Activated CD4-positive, alpha-beta memory T cell treated with anti-CD3 and anti-CD28 coated beads, Interleukin-2, amount 10 ng/mL, durations not matched to agents 7 days and 5 days (primary cell): Measurements from ENCODE around the gene FAN1. TPM values are rescaled to one million over a fixed set of nuclear protein-coding genes. Genes with fewer than 3 reads are reported as not detected.

Source experiments
- CTCF ChIA-PET: fragments of 350-600 bp; sonication (Branson Sonifier 250); formaldehyde crosslinking; loops from one replicate; lab custom pipeline; 2021; ENCODE audit warnings: antibody characterized with exemption, inconsistent platforms; lab: Charles Lee
- POLR2A ChIA-PET: fragments of 350-600 bp; sonication (Branson Sonifier 250); formaldehyde crosslinking; loops from one replicate; lab custom pipeline; 2021; ENCODE audit warnings: antibody characterized with exemption; lab: Charles Lee
- DNase-seq: peaks from one replicate; pipeline ENCODE4 v3.0.0-alpha.2; 2020
- H3K27ac Mint-ChIP-seq: one replicate; pipeline ENCODE4 v1.8.0; 2021; ENCODE audit warnings: mild to moderate bottlenecking, mixed read lengths
- H3K27me3 Mint-ChIP-seq: one replicate; pipeline ENCODE4 v1.8.0; 2021; ENCODE audit warnings: mixed read lengths
- H3K36me3 Mint-ChIP-seq: one replicate; pipeline ENCODE4 v1.8.0; 2021; ENCODE audit warnings: low read depth, mixed read lengths
- H3K4me1 Mint-ChIP-seq: one replicate; pipeline ENCODE4 v1.8.0; 2021; ENCODE audit warnings: mixed read lengths
- H3K4me3 Mint-ChIP-seq: one replicate; pipeline ENCODE4 v1.8.0; 2021; ENCODE audit warnings: mild to moderate bottlenecking, mixed read lengths
- H3K9me3 Mint-ChIP-seq: one replicate; pipeline ENCODE4 v1.8.0; 2021; ENCODE audit warnings: mixed read lengths
- total RNA-seq, 2 experiments: library from RNA; stranded (reverse); gene quantifications; one replicate each; pipeline ENCODE4 v1.2.3, GENCODE V29; 2021

The FAN1 gene
- total RNA-seq, 2 experiments from 2014 or later, result 10.1 to 10.4 TPM

DNA sequence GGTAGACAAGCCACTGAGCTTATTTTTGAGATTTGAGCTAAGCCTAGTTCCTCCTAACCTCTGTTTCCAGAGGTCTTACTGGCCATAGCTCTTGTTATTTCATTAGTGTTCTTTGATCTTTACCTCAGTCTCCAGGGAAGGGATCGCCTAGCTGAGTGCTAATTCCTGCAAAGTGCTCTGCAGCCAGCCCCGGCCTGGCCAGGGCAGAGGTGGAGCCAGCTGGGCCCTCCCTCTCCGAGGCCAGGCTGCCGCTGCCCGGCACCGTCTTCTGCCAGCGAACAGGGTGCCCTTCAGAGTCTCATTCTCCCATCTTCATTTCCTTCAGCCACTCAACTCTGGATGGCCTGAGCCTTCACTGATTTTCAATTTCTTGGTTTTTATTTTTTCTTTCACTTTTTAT is 19.7 kb downstream of the FAN1 start:
- DNase-seq, result no peak
- H3K9me3 Mint-ChIP-seq, result no peaks in the 10 kb centered on the region
- H3K36me3 Mint-ChIP-seq, result peaks cover 15% of the 10 kb centered on the region
- H3K4me3 Mint-ChIP-seq, result no peak overlapping the region
- H3K27ac Mint-ChIP-seq, result no peak overlapping the region
- POLR2A ChIA-PET, result no interaction called here
- H3K27me3 Mint-ChIP-seq, result no peaks in the 10 kb centered on the region
- no peaks in the 10 kb centered on the region for H3K4me1 Mint-ChIP-seq
- CTCF ChIA-PET, result no interaction called here

DNA sequence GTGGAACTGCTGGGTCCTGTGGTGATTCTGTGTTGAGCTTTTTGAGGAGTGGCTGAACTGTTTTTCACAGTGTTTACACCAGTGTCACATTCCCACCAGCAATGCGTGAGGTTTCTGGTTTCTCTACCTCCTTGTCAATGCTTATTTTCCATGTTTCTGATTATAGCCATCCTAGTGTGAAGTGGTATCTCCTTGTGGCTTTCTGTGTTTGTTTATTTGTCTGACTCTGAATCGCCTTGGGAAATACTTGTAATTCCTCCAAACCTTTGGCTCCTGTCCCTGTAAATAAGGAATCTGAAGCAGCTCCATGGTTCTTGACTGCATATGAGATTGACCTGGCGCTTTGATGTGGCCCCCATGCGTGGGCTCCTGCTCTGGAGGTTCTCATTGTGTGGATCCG is 20.6 kb downstream of the FAN1 start:
- Mint-ChIP-seq H3K36me3 (peaks cover 12% of the 10 kb centered on the region), H3K27ac (no peak overlapping the region), H3K4me1 (no peaks in the 10 kb centered on the region), H3K4me3 (no peak overlapping the region), H3K27me3 (no peaks in the 10 kb centered on the region), H3K9me3 (no peaks in the 10 kb centered on the region)
- CTCF ChIA-PET, result no interaction called here
- POLR2A ChIA-PET, result no interaction called here
- no peak for DNase-seq

DNA sequence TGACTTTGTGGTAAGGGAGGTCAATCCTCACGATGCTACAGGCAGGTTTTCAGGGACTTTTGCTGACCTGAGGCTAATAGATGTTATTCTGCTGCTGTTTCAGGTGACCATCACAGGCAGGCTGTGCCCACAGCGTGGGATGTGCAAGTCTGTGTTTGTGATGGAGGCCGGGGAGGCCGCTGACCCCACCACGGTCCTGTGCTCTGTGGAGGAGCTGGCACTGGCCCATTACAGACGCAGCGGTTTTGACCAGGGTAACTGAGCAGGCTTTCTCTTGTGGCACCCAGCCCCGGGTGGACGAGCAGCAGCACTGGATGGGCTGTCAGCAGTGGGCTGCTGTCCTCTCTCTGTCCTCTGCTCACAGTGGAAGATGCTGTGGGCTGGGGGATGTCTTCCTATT is 22.0 kb downstream of the FAN1 start:
- no peak overlapping the region for H3K4me3 Mint-ChIP-seq
- peaks cover 17% of the 10 kb centered on the region for H3K36me3 Mint-ChIP-seq
- ChIA-PET POLR2A (no interaction called here), CTCF (no interaction called here)
- H3K4me1 Mint-ChIP-seq, result no peaks in the 10 kb centered on the region
- H3K27me3 Mint-ChIP-seq, result no peaks in the 10 kb centered on the region
- no peak overlapping the region for H3K27ac Mint-ChIP-seq
- no peak for DNase-seq
- no peaks in the 10 kb centered on the region for H3K9me3 Mint-ChIP-seq

DNA sequence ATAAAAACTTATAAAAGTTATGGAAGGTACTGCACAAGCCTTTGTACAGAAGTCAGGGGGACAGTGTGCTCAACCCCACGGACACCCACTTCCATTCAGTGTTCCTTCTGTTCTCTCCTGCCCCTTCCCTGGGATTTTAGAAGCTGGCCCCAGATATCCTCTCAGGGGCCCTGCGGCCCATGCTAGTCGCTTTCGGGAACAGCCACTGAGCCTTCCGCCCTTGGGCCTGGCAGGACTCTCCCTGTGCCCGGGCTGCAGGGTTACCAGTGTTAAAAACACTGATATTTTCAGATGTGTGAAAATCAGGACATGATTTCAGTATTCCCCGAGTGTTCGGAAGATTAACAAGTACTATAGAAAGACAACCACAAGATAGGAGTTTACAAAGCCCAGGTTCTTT is 22.4 kb downstream of the FAN1 start:
- H3K4me3 Mint-ChIP-seq, result no peak overlapping the region
- no peaks in the 10 kb centered on the region for H3K4me1 Mint-ChIP-seq
- H3K27ac Mint-ChIP-seq, result no peak overlapping the region
- CTCF ChIA-PET, result no interaction called here
- H3K9me3 Mint-ChIP-seq, result no peaks in the 10 kb centered on the region
- POLR2A ChIA-PET, result no interaction called here
- DNase-seq, result no peak
- peaks cover 17% of the 10 kb centered on the region for H3K36me3 Mint-ChIP-seq
- no peaks in the 10 kb centered on the region for H3K27me3 Mint-ChIP-seq

DNA sequence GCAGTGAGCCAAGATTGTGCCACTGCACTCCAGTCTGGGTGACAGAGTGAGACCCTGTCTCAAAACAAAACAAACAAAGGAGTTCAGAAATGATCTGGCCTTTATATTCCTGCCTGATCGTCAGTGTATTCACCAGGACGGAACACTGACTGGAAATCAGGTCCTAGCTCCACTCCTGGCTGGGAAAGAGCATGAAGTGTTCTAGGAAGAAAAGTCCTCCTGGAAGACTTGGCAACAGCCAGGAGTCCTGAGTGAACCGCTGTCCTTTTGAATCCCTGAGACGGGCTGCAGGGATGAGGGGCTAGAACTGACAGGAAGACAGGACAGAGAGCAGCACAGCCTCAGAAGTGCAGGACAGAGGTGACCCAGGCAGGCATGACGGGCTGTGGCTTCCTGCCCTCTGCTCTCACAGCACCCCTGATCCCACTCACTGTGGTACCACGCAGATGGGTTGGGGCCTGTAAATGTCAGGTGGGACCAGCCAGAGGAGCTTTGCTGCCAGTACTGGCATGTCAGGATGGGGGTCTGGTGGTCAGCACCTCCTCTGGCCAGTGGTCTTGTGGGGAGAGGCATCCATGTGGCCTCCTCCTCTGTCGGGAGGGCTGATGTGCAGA is 23.5 kb downstream of the FAN1 start:
- no peaks in the 10 kb centered on the region for H3K4me1 Mint-ChIP-seq
- no peaks in the 10 kb centered on the region for H3K9me3 Mint-ChIP-seq
- CTCF ChIA-PET, result no interaction called here
- no peak overlapping the region for H3K27ac Mint-ChIP-seq
- no peak for DNase-seq
- H3K4me3 Mint-ChIP-seq, result no peak overlapping the region
- POLR2A ChIA-PET, result no interaction called here
- peaks cover 22% of the 10 kb centered on the region for H3K36me3 Mint-ChIP-seq
- H3K27me3 Mint-ChIP-seq, result no peaks in the 10 kb centered on the region

DNA sequence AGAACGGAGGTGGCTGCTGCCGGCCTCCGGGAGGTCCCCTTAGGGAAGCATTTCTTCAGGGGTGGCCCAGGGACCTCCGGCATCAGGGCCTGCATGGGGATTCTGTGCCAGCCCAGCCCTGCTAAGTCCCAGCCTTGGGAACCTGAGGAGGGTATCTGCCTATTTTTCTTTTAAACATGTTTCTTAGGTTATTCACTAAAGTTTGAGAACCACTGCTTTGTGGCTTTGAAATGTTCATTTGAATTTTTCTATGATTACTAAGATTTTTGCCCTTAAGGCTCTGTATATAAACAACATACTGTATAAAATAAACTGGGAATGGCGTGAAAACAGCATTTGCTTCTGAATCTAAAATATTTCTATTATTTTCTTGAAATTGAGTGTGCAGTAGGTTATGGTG is 24.4 kb downstream of the FAN1 start:
- DNase-seq, result no peak
- H3K27ac Mint-ChIP-seq, result no peak overlapping the region
- H3K27me3 Mint-ChIP-seq, result no peaks in the 10 kb centered on the region
- ChIA-PET CTCF (no interaction called here), POLR2A (no interaction called here)
- H3K9me3 Mint-ChIP-seq, result no peaks in the 10 kb centered on the region
- peaks cover 22% of the 10 kb centered on the region for H3K36me3 Mint-ChIP-seq
- no peak overlapping the region for H3K4me3 Mint-ChIP-seq
- H3K4me1 Mint-ChIP-seq, result peaks cover 2% of the 10 kb centered on the region

DNA sequence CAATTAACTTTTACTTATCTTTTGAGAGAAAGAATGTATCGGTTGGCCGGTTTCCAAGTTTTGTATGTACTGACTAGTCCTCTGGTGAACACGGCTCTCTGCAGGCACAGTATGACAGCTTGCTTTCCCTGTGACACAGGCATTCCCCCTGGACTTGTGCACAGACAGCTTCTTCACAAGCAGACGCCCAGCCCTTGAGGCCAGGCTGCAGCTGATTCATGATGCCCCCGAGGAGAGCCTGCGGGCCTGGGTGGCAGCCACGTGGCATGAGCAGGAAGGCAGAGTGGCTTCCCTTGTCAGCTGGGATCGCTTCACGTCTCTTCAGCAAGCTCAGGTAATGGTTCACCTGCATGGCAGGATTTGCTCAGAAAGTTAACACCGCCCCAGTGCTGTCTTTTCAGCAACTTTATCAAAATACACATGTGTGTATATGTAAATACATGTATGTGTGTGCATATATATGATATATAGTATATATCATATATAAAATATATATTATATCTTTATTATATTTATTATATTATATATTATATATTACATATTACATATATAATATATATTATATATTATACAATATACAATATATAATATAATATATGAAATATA is 25.5 kb downstream of the FAN1 start:
- Mint-ChIP-seq H3K36me3 (peaks cover 21% of the 10 kb centered on the region), H3K9me3 (no peaks in the 10 kb centered on the region), H3K27me3 (no peaks in the 10 kb centered on the region), H3K4me1 (peaks cover 6% of the 10 kb centered on the region), H3K27ac (no peak overlapping the region), H3K4me3 (no peak overlapping the region)
- no peak for DNase-seq
- CTCF ChIA-PET, result interaction anchor here (1.3 kb wide), 1 partner anchor 200 kb away, joined by 3 read pairs; no protein-coding TSS in a partner anchor
- POLR2A ChIA-PET, result no interaction called here

DNA sequence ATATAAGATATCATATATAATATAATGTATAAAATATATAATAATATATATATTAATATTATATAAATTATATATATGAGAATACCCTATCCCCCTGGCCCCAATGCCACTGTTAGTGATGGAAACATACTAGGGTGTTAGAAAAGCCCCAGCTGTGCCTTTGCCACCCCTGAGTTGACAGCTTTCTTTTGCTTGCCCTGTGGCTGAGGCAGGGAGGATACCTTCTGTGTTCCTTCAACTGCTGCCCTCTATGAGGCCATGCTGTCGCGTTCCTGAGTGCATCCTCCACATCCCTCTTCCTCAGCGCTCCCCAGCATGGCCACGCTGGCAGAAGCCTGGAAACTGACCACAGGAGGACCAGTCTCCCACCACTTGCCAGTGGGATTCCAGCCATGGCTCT is 26.3 kb downstream of the FAN1 start:
- no peak overlapping the region for H3K4me3 Mint-ChIP-seq
- peaks cover 21% of the 10 kb centered on the region for H3K36me3 Mint-ChIP-seq
- H3K9me3 Mint-ChIP-seq, result no peaks in the 10 kb centered on the region
- ChIA-PET POLR2A (no interaction called here), CTCF (interaction anchor here (1.4 kb wide), 1 partner anchor 71 kb away, joined by 4 read pairs; no protein-coding TSS in a partner anchor)
- H3K4me1 Mint-ChIP-seq, result peaks cover 6% of the 10 kb centered on the region
- DNase-seq, result no peak
- no peak overlapping the region for H3K27ac Mint-ChIP-seq
- no peaks in the 10 kb centered on the region for H3K27me3 Mint-ChIP-seq

DNA sequence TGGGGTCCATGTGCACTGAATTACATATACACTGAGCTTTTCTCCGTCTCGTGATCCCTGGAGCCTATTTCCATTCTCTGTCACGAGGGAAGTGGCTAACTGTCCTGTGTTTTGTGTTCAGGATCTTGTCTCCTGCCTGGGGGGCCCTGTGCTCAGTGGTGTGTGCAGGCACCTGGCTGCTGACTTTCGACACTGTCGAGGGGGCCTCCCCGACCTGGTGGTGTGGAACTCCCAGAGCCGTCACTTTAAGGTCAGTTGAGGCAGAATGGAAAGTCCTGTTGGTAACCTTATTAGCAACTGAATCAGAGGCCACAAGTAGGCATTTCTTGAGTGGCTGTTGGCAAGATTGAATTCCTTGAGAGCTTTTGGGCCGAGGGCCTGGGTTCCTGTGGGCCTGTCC is 26.7 kb downstream of the FAN1 start:
- Mint-ChIP-seq H3K27ac (no peak overlapping the region), H3K27me3 (no peaks in the 10 kb centered on the region), H3K9me3 (no peaks in the 10 kb centered on the region), H3K4me3 (no peak overlapping the region), H3K4me1 (peaks cover 6% of the 10 kb centered on the region), H3K36me3 (peaks cover 21% of the 10 kb centered on the region)
- DNase-seq, result no peak
- POLR2A ChIA-PET, result no interaction called here
- CTCF ChIA-PET, result interaction anchor here (1.4 kb wide), 1 partner anchor 71 kb away, joined by 4 read pairs; no protein-coding TSS in a partner anchor

DNA sequence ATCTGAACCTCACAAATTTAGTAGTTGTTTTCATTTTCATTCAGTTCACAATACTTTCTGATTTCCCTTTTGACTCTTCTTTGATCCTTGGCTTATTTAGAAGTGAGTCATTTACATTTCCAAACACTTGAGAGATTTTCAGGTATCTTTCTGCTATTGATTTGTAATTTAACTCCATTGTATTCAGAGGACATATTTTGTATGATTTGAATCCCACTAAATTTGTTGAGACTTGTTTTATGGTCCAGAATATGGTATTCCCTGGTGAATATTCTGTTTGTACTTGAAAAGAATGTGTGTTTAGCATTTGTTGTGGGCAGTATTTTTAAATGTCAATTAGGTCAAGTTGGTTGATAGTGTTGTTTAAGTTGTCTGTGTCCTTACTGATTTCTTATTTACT is 29.6 kb downstream of the FAN1 start:
- peaks cover 29% of the 10 kb centered on the region for H3K36me3 Mint-ChIP-seq
- no peak overlapping the region for H3K4me3 Mint-ChIP-seq
- no peaks in the 10 kb centered on the region for H3K27me3 Mint-ChIP-seq
- ChIA-PET CTCF (no interaction called here), POLR2A (no interaction called here)
- H3K4me1 Mint-ChIP-seq, result peaks cover 6% of the 10 kb centered on the region
- H3K9me3 Mint-ChIP-seq, result no peaks in the 10 kb centered on the region
- no peak overlapping the region for H3K27ac Mint-ChIP-seq
- DNase-seq, result no peak

DNA sequence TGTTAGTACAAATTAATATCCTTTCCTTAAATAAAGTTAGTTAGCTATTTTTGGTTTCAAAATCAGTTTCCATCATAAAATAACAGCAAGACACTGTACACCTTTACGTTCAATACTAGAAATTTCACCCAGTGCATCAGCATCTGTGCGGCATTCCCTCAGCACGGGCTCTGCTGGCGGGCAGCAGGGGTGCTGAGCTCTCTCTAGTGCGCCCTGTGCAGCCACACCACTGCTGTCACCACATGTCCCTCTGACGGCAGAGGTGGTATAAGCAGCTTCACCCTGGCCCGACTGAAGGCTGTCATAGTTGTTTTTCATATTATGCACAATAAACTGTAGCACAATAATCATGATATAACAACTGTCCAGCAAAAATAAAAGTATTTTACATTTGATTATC is 35.4 kb downstream of the FAN1 start:
- DNase-seq, result no peak
- Mint-ChIP-seq H3K27ac (no peak overlapping the region), H3K4me3 (no peak overlapping the region), H3K27me3 (no peaks in the 10 kb centered on the region), H3K4me1 (no peaks in the 10 kb centered on the region), H3K36me3 (peaks cover 42% of the 10 kb centered on the region), H3K9me3 (no peaks in the 10 kb centered on the region)
- CTCF ChIA-PET, result interaction anchor here (1.6 kb wide), 1 partner anchor 190 kb away, joined by 4 read pairs; no protein-coding TSS in a partner anchor
- POLR2A ChIA-PET, result no interaction called here

DNA sequence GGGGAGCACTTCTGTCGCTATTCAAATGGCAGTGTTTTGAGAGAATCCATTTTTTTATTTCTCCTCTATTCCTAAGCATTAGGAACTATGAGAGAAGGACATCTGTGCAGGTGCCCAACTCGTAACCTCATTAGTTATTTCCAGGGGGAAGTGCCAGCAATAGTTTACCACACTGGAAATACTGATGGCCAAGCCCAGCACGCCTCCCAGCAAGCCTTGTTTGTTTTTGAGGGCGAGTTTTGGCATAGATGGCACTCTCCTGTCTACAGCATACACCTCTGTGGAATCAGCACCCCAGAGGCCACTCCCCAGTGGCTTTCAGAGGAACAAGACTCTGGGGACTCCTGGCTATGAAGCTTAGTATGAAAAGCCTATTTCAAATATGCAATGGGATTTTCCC is 36.6 kb downstream of the FAN1 start:
- Mint-ChIP-seq H3K27ac (no peak overlapping the region), H3K9me3 (no peaks in the 10 kb centered on the region), H3K27me3 (no peaks in the 10 kb centered on the region), H3K36me3 (peaks cover 50% of the 10 kb centered on the region), H3K4me3 (no peak overlapping the region), H3K4me1 (no peaks in the 10 kb centered on the region)
- DNase-seq, result no peak
- POLR2A ChIA-PET, result no interaction called here
- CTCF ChIA-PET, result interaction anchor here (1.6 kb wide), 1 partner anchor 189 kb away, joined by 4 read pairs; no protein-coding TSS in a partner anchor

DNA sequence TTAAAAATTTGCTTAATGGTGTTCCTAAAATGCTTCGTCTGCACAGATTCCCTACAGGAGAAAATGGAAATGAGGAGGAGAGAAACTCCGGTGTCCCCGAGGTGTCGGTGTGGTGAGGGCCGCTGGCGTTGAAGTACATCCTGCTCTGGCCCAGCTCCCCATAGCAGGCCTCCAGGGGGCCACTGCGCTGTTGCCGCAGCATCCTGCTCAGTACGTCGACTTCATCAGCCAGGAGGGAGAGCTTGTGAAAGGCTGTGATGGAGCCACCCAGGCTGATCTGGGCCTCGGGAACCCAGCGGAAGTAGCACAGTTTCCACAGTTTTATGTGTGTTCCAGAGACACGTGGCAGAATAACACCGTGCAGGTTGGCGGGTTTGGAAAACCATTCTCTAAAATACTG is 37.8 kb downstream of the FAN1 start:
- POLR2A ChIA-PET, result no interaction called here

More for the DNA sequence above, 37.8 kb downstream of the FAN1 start:
- CTCF ChIA-PET, result interaction anchor here (1.2 kb wide), 1 partner anchor 188 kb away, joined by 3 read pairs; no protein-coding TSS in a partner anchor
- H3K4me1 Mint-ChIP-seq, result no peaks in the 10 kb centered on the region
- peaks cover 59% of the 10 kb centered on the region for H3K36me3 Mint-ChIP-seq
- no peaks in the 10 kb centered on the region for H3K9me3 Mint-ChIP-seq
- no peaks in the 10 kb centered on the region for H3K27me3 Mint-ChIP-seq
- no peak overlapping the region for H3K27ac Mint-ChIP-seq
- no peak overlapping the region for H3K4me3 Mint-ChIP-seq
- no peak for DNase-seq
